Stimulated activated CD8-positive, alpha-beta memory T cell treated with anti-CD3 and anti-CD28 coated beads, Interleukin-15, amount 100 ng/mL, for 1 hour (primary cell): ENCODE results near the gene NPTX2.
"Not testable (repeated sequence)": the region's sequence is repeated elsewhere in the genome, so short reads cannot be mapped to it uniquely, and the experiment has no call there.

Source experiments
- DNase-seq: peaks from one replicate; pipeline ENCODE4 v3.0.0-alpha.2; 2020; ENCODE audit warnings: low read depth

The NPTX2 gene, protein sequence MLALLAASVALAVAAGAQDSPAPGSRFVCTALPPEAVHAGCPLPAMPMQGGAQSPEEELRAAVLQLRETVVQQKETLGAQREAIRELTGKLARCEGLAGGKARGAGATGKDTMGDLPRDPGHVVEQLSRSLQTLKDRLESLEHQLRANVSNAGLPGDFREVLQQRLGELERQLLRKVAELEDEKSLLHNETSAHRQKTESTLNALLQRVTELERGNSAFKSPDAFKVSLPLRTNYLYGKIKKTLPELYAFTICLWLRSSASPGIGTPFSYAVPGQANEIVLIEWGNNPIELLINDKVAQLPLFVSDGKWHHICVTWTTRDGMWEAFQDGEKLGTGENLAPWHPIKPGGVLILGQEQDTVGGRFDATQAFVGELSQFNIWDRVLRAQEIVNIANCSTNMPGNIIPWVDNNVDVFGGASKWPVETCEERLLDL

DNA sequence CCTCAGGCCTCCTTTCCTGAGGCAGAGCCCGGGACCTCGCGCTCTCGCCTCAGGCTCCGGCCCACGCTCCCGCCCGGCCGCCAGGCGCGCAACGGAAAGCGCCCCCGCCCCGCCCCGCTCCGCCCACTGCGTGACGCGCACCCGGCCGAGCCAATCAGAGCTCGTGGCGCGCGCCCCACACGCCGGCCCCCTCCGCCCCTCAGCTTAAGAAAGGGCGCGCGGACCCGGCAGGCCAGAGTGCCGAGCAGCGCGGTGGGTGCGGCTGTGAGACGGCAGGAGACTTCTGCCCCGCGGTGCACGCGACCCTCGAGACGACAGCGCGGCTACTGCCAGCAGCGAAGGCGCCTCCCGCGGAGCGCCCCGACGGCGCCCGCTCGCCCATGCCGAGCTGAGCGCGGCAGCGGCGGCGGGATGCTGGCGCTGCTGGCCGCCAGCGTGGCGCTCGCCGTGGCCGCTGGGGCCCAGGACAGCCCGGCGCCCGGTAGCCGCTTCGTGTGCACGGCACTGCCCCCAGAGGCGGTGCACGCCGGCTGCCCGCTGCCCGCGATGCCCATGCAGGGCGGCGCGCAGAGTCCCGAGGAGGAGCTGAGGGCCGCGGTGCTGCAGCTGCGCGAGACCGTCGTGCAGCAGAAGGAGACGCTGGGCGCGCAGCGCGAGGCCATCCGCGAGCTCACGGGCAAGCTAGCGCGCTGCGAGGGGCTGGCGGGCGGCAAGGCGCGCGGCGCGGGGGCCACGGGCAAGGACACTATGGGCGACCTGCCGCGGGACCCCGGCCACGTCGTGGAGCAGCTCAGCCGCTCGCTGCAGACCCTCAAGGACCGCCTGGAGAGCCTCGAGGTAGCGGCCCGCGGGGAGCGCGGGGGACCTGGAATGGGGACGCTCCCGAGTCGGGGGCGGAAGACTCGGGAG is at the start of gene NPTX2:
NPTX2 (plus strand) TSS at position 235 of the 909 bp plus-strand sequence; CDS start at position 412, 177 bp downstream.
- no peak for DNase-seq

DNA sequence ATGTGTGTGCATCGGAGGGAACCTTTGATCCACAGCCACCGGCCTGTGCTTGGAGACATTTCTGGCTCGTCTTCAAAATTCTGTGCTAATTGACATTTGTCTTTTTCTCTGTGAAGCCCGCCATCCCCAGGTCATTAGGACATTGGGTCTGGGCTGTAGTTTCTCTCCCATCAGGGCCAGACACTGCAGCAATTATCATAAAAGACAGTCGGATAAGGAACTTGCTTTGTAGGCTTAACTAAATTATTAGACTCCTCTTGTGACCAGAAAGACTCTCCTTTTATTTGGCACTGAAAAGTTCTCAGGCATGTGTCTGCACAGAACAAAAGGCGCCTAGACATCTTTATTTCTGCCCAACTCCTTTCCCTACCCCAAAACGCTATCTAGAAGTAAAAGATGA is 49.1 kb upstream of the NPTX2 start:
- no peak for DNase-seq

GRCh38 chr7:98568891-98569290 is 48.2 kb upstream of the NPTX2 start:
- no peak for DNase-seq

DNA sequence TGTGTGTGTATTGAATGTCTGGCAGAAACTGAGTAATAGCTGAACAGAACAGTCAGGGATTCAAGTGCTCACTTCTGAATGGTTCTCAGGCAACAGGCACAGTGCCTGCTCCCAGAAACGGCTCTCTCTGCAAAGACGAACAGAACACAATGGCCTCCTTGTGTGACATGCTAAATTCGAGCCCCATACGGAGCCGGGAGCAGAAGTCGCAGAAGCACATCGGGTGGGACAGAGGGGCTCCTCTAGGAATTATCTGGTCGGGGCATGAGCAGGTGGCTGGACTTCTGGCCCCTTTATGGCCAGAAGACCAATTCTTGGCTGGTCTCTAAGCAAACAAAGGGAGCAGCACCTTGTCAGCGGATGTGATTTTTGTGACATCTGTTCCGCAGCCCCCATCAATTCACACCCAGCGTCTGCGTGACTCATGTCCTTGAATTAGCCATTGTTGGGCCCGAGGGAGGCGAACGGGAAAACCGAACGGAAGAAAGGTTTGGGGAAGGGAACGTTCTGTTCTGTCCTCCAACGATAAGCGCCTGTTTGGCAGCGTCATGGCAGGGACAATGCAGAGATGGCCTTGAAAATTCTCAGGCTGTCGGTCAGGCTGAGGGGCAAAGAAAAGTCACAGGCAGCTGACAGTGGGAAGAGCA is 47.3 kb upstream of the NPTX2 start:
- no peak for DNase-seq

- DNase-seq = no peak
Observed at GRCh38 chr7:98571006-98571405, 46.1 kb upstream of the NPTX2 start.

GRCh38 chr7:98571986-98572385 is 45.1 kb upstream of the NPTX2 start:
- DNase-seq = no peak

- not testable (repeated sequence) for DNase-seq
Observed at GRCh38 chr7:98572716-98573115, 44.4 kb upstream of the NPTX2 start.

GRCh38 chr7:98573816-98574215 is 43.3 kb upstream of the NPTX2 start:
- DNase-seq = no peak

- no peak for DNase-seq
Observed at GRCh38 chr7:98575878-98576277, 41.2 kb upstream of the NPTX2 start.

- DNase-seq = no peak
Observed at GRCh38 chr7:98584830-98585229, 32.3 kb upstream of the NPTX2 start.

DNA sequence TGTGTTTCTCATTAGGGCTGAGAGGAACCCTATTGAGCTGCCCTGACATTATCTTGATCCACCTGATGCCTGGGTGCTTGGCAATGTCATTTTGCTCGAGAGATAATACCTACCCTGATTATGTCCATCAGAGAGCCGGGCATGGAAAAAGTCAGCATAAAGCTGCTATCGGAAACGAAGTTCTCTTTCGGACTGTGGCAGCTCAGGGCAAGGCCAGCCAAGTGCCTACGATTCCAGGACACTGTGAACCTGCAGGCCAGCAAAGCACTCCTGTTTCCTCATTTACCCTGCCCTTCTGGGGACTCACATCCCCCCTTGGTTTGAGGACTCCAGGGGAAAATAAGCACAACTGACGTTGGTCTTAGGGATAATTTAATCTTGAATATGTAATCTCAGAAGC is 25.2 kb upstream of the NPTX2 start:
- DNase-seq = no peak

DNA sequence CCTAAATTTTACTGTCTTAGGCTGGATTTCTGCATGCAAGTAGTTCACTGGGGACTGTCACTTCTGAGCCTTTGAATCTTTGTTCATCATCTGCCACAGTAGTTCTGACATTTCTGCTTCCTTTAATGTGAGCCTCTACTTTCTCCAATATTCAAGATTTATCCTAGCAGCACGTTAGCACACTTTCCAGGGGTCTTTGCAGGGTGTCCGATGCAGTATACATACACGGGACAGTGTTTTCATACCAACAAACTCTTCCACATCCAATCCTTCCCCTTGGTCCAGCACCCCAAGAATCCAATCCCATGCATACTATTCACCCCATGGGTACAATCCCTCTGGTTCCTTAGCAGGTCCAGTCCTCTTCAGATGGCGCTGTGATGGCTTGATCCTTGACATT is 22.7 kb upstream of the NPTX2 start:
- no peak for DNase-seq

- DNase-seq = no peak
Observed at GRCh38 chr7:98594787-98595186, 22.3 kb upstream of the NPTX2 start.

GRCh38 chr7:98598846-98599615 is 18.1 kb upstream of the NPTX2 start:
- no peak for DNase-seq

DNA sequence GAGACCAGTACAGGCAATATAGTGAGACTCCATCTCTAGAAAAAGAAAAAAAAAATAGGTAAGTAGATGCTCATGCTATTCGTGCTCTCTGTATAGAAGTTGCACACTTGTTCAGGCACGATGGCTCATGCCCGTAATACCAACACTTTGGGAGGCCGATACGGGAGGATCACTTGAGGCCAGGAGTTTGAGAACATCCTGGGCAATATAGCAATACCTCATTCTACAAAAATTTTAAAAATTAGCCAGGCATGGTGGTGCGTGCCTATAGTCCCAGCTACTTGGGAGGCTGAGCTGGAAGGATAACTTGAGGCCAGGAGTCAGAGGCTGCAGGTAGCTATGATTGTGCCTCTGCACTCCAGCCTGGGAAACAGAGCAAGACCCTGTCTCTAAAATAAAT is 17.2 kb upstream of the NPTX2 start:
- no peak for DNase-seq

- DNase-seq = no peak
Observed at GRCh38 chr7:98602755-98603398, 14.2 kb upstream of the NPTX2 start.

- no peak for DNase-seq
Observed at GRCh38 chr7:98603399-98603788, 13.7 kb upstream of the NPTX2 start.

DNA sequence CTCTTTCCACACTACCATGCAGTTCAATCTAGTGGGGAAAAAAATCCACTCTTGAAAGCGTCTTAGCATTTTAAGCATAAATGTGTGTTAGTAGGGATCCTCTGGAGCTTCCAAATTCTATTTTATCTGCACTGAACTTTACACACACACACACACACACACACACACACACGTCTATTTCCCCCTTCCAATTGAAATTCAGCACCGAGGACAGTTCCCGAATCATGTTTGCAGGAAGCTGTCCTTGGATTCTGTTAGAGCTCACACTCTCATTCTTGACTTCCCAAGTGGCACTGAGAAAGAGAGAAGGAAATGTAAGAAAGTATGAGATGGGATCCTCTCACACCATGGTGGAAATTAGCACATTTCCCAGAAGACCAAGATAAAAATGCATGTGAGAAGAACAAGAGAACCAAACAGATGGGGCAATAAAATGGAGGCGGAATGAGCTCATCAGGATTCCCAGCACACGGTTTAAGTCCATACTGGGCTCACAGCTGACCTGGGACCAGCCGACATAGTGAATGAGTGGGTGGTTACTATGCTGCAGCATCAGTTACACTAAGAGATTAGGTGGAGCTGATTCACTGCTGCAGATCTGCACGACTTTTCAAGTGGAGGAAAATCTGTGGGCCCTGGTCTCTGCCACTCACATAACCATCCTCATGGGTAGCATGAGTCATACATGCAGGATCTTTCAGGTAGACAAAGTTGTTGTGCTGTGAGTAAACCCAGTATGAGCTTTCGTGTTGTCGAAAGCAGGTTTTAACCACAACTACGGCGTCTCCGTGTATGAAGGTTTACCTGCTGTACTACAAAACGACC is 3.3 kb upstream of the NPTX2 start:
- no peak for DNase-seq

- no peak for DNase-seq
Observed at GRCh38 chr7:98616381-98617050, 569 bp upstream of the NPTX2 start.

- no peak for DNase-seq
Observed at GRCh38 chr7:98617960-98618418, 904 bp downstream of the NPTX2 start.
